Measurements from ENCODE around the gene MINDY4. TPM values are rescaled to one million over a fixed set of nuclear protein-coding genes. Genes with fewer than 3 reads are reported as not detected.

MINDY4 gene
- total RNA-seq, 6 donors from 2014 or later: 7.7 to 43.0 (median 19.4) TPM

DNA sequence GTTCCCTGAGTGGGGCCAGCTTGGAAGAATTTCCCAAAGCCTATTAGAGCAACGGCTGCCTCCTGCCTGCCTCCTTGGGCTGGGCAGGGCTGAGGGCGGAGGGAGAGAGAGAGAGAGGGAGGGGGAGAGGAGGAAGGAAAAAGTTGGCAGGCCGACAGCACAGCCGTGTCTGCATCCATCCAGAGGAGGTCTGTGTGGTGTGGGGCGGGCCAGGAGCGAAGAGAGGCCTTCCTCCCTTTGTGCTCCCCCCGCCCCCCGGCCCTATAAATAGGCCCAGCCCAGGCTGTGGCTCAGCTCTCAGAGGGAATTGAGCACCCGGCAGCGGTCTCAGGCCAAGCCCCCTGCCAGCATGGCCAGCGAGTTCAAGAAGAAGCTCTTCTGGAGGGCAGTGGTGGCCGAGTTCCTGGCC is 140.3 kb downstream of the MINDY4 start, which contains the start of gene AQP1:
AQP1 (plus strand) TSS at position 293 of the 409 bp plus-strand sequence; CDS start at position 350, 57 bp downstream.
- WGBS, 2 donors: 0 to 4% methylated on average over 10 to 12 of the region's 12 CpGs
- no peaks in the 10 kb centered on the region for H3K9me3 ChIP-seq
- peak within 1 kb of the TSS; percentile 76 to 89 (median 83) for H3K27ac ChIP-seq
- ATAC-seq (ENCODE audit: low FRiP score in 2 of 2) (peak; percentile 4 to 77), DNase-seq (peak in 1 of 2 donors; percentile 94)
- peaks cover 55 to 83% (median 62%) of the 10 kb centered on the region in 4 donors for H3K4me1 ChIP-seq
- H3K36me3 ChIP-seq: peaks cover 0 to 13% (median 3%) of the 10 kb centered on the region in 4 donors
- no peaks in the 10 kb centered on the region for H3K27me3 ChIP-seq
- peak within 1 kb of the TSS; percentile 22 to 70 (median 64) for H3K4me3 ChIP-seq
- peak; percentile 86 to 93 for TF ChIP-seq POLR2AphosphoS5 (IDR thresholded peaks at IDR 0.05)
- TF ChIP-seq, protein P1, sequence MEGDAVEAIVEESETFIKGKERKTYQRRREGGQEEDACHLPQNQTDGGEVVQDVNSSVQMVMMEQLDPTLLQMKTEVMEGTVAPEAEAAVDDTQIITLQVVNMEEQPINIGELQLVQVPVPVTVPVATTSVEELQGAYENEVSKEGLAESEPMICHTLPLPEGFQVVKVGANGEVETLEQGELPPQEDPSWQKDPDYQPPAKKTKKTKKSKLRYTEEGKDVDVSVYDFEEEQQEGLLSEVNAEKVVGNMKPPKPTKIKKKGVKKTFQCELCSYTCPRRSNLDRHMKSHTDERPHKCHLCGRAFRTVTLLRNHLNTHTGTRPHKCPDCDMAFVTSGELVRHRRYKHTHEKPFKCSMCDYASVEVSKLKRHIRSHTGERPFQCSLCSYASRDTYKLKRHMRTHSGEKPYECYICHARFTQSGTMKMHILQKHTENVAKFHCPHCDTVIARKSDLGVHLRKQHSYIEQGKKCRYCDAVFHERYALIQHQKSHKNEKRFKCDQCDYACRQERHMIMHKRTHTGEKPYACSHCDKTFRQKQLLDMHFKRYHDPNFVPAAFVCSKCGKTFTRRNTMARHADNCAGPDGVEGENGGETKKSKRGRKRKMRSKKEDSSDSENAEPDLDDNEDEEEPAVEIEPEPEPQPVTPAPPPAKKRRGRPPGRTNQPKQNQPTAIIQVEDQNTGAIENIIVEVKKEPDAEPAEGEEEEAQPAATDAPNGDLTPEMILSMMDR (IDR thresholded peaks at IDR 0.05): peak in 2 of 6 experiments; percentile 7 to 8
- TF ChIP-seq EP300 (IDR thresholded peaks at IDR 0.05): peak in 1 of 4 donors; percentile 71
- TF ChIP-seq POLR2A (IDR thresholded peaks at IDR 0.05): peak in 3 of 4 donors; percentile 90 to 92 (median 92)

DNA sequence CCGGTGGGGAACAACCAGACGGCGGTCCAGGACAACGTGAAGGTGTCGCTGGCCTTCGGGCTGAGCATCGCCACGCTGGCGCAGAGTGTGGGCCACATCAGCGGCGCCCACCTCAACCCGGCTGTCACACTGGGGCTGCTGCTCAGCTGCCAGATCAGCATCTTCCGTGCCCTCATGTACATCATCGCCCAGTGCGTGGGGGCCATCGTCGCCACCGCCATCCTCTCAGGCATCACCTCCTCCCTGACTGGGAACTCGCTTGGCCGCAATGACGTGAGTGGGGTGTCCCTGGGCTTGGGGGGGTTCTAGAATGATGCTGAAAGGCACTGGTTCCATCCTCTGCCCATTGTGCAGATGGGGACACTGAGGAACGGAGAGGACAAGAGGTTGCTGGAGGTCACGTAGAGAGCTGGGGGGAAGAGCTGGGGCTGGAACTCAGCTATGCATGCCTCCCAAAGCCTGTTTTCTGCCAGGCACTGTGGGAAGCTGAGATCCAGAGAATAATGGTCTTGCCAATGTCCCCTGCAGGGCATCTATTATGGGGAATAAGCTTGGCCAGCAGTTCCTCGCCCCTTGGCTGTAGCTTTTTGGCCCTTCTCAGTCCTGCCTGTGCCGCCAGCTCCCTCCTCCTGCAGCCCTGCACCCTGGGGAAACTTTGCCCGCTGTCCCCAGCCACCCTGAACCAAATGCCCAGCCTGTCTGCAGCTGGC is 141.0 kb downstream of the MINDY4 start:
- 51 to 56% methylated on average over 12 to 26 of the region's 26 CpGs for WGBS, 2 donors
- ATAC-seq (ENCODE audit: low FRiP score in 2 of 2): no peak
- peak overlapping the region; percentile 22 to 70 (median 64) for H3K4me3 ChIP-seq
- no peaks in the 10 kb centered on the region for H3K27me3 ChIP-seq
- H3K27ac ChIP-seq: peak overlapping the region; percentile 76 to 89 (median 83)
- peak in 1 of 2 donors; percentile 78 for DNase-seq
- H3K9me3 ChIP-seq: no peaks in the 10 kb centered on the region
- peaks cover 0 to 19% (median 3%) of the 10 kb centered on the region in 4 donors for H3K36me3 ChIP-seq
- H3K4me1 ChIP-seq: peaks cover 50 to 77% (median 58%) of the 10 kb centered on the region in 4 donors
- TF ChIP-seq POLR2AphosphoS5 (IDR thresholded peaks at IDR 0.05) (no peak), EP300 (IDR thresholded peaks at IDR 0.05) (no peak), POLR2A (IDR thresholded peaks at IDR 0.05) (peak in 1 of 4 donors; percentile 7)
- TF ChIP-seq, protein P1 (IDR thresholded peaks at IDR 0.05): no peak

DNA sequence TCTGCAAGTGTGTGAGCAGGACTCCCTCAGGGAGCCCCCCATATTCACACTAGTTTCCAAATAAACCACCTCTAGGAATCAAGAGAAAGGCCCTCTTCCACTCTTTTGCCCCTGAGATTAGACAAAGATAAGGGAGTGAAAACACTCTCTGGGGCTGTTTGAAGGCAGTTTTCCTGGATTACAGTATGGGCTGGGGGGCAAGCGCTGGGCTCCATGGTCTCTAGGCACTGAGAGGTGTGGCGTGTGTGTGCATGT is 141.4 kb downstream of the MINDY4 start:
- Histone ChIP-seq H3K4me3 (peak overlapping the region; percentile 22 to 70 (median 64)), H3K27me3 (no peaks in the 10 kb centered on the region), H3K9me3 (no peaks in the 10 kb centered on the region), H3K36me3 (peaks cover 0 to 19% (median 3%) of the 10 kb centered on the region in 4 donors), H3K27ac (peak overlapping the region; percentile 76 to 89 (median 83)), H3K4me1 (peaks cover 49 to 77% (median 54%) of the 10 kb centered on the region in 4 donors)
- no peak for DNase-seq
- no peak for TF ChIP-seq EP300 (IDR thresholded peaks at IDR 0.05)
- TF ChIP-seq, protein P1 (IDR thresholded peaks at IDR 0.05): no peak
- TF ChIP-seq POLR2AphosphoS5 (IDR thresholded peaks at IDR 0.05): no peak
- no peak for TF ChIP-seq POLR2A (IDR thresholded peaks at IDR 0.05)
- ATAC-seq (ENCODE audit: low FRiP score in 2 of 2): no peak
- WGBS, 2 donors: 52 to 56% methylated on average over 2 of the region's 2 CpGs

DNA sequence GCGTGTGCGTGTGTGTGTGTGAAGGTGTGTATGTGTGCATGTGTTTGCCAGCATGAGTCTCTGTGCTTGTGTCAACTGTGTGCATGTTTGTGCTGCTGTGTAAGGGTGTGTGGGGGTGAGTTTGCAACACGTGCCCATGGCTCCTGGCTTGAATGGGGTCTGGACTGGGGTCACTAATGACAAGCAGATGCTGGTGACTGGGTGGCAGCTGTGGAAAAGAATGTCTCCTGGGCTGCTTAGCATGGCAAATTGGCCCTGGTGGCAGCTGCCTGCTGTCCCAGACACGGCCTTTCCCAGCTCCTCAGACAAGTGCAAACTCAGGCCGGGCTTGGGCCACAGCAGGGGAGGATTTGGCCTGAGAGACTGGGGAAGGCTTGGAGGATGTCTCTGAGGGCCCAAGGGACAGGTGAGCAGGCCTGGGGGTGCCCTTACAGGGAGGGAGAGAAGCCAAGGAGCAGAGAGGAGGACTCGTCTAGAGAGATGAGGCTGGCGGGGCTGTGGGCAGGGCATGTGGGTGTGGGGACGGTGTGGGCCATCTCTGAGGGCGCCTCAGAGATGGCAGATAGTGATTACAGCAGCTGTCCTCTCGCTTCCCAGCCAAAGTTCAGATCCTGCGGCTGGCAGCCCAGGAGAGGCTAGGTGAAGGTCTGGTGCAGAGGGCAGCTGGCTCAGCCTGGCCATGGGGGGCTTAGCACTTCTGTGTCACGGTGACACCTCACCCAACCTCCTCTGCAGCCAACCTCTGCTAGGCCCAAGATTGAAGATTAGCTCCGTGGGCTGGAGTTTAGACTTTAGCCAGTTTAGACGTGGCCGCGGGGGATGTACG is 142.0 kb downstream of the MINDY4 start:
- TF ChIP-seq, protein P1 (IDR thresholded peaks at IDR 0.05): no peak
- TF ChIP-seq POLR2AphosphoS5 (IDR thresholded peaks at IDR 0.05) (no peak), EP300 (IDR thresholded peaks at IDR 0.05) (no peak), POLR2A (IDR thresholded peaks at IDR 0.05) (no peak)

More for the DNA sequence above, 142.0 kb downstream of the MINDY4 start:
- Histone ChIP-seq H3K36me3 (peaks cover 0 to 19% (median 3%) of the 10 kb centered on the region in 4 donors), H3K27me3 (no peaks in the 10 kb centered on the region), H3K4me3 (peak overlapping the region; percentile 22 to 70 (median 64)), H3K27ac (peak overlapping the region; percentile 76 to 89 (median 83)), H3K4me1 (peaks cover 49 to 77% (median 52%) of the 10 kb centered on the region in 4 donors), H3K9me3 (no peaks in the 10 kb centered on the region)
- DNase-seq (peak in 1 of 2 donors; percentile 58), ATAC-seq (ENCODE audit: low FRiP score in 2 of 2) (no peak)
- WGBS, 2 donors: 40 to 47% methylated on average over 12 to 16 of the region's 17 CpGs
